Upper lobe of left lung (tissue), 6 donors: ENCODE results near the gene DDRGK1. TPM values are rescaled to one million over a fixed set of nuclear protein-coding genes. Genes with fewer than 3 reads are reported as not detected.

Experiments used
- ATAC-seq, 2 donors: fragments of 200-7000 bp; cut with Tn5 transposase; one replicate each; pipeline ENCODE4 v1.9.1; 2022; ENCODE audit warnings: mild to moderate bottlenecking in 2 of 2, moderate library complexity in 2 of 2; ENCODE audit not compliant: low FRiP score in 2 of 2
- DNase-seq, 2 donors: peaks; one replicate each; pipeline ENCODE4 v3.0.0-alpha.2; 2019 to 2020
- H3K27ac ChIP-seq, 4 donors: fragments of 200-600 bp; sonication (generic); one replicate each; pipeline ENCODE4 v1.5.1; 2016 to 2019
- H3K27me3 ChIP-seq, 4 donors: fragments of 200-600 bp; sonication (generic); one replicate each; pipeline ENCODE4 v1.5.1; 2017 to 2019
- H3K36me3 ChIP-seq, 4 donors: fragments of 200-600 bp; sonication (generic); one replicate each; pipeline ENCODE4 v1.5.1; 2016 to 2019
- H3K4me1 ChIP-seq, 4 donors: fragments of 200-600 bp; sonication (generic); one replicate each; pipeline ENCODE4 v1.5.1; 2018 to 2019
- H3K4me3 ChIP-seq, 4 donors: fragments of 200-600 bp; sonication (generic); one replicate each; pipeline ENCODE4 v1.5.1; 2017 to 2019; ENCODE audit warnings: mild to moderate bottlenecking in 2 of 4, moderate library complexity in 1 of 4
- H3K9me3 ChIP-seq, 4 donors: fragments of 200-600 bp; sonication (generic); one replicate each; pipeline ENCODE4 v1.5.1; 2018 to 2019
- EP300 ChIP-seq, 4 donors: sonication (generic); formaldehyde crosslinking; IDR thresholded peaks; one replicate each; pipeline ENCODE4 v1.5.1; 2017; ENCODE audit warnings: antibody characterized with exemption in 4 of 4, control low read depth in 2 of 4
- POLR2A ChIP-seq, 4 donors: fragments of 450-650 bp; IDR thresholded peaks; one replicate each; pipeline ENCODE4 v1.5.1; 2016 to 2017; ENCODE audit warnings: antibody characterized with exemption in 4 of 4, mild to moderate bottlenecking in 2 of 4
- POLR2AphosphoS5 ChIP-seq, 2 donors: sonication (generic); formaldehyde crosslinking; IDR thresholded peaks; one replicate each; pipeline ENCODE4 v1.5.1; 2017; ENCODE audit warnings: antibody characterized with exemption in 2 of 2
- WGBS, 2 donors: methylation state at CpG; one replicate each; pipeline ENCODE4 v1.1.5; 2017 to 2018; 5-methylcytosine and 5-hydroxymethylcytosine counted together
- total RNA-seq, 6 donors: library from RNA; depleted of rRNA in 4 of 6; stranded (reverse); fragments of >200 nt in 4 of 6; gene quantifications; one replicate each; pipeline versions ENCODE4 v1.1.0 to v1.2.1, GENCODE V29; 2016 to 2021
- TF ChIP-seq, protein P1 (sequence below), 6 experiments: fragments of 450-650 bp in 4 of 6; fragments of 200-600 bp in 2 of 6; sonication (generic) in 2 of 6; IDR thresholded peaks; one replicate each; pipeline ENCODE4 v1.5.1; 2016 to 2019; ENCODE audit warnings: antibody characterized with exemption in 6 of 6
- donor health status: DM: no; HTN: no; CAD: no; lungs with moderate emphysema.
- donor health status: DM: no; HTN: yes; CAD: no; lungs with severe emphysema.

DDRGK1 gene
- total RNA-seq, result 100 to 1,000 TPM in 5 of 6 donors, 10 to 100 TPM in 1; 90.2 to 192 (median 110) TPM

DNA sequence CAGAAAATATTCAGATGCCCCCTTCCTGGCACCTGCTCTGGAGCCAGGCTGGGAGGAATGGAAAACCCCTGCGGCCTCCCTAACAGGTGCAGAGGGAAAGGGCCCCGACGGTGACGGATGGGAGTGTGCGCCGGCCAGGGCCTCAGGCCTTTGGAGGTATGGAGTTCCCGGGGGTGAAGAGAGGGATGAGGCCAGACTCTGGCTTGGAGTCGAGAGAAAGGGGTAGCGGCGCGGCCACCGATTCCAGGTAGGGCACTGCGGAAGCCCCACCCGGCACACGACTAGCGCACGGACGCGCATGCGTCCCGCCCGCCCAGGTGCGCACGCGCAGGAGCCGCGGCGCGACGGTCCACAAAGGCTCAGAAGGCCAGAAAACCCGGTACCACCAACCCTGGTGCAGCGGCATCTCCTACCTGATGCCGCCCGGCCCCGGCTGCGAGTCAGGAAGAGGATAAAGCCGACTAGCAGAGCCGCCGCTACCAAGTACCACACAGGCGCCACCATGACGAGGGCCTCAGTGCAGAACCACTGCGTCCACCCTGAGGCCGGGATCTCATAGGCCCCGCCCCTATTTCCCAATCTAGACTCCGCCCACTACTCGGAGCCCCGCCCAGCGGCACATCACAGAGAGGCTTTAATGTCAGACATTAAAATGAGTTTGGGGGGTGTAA, at the start of gene DDRGK1:
Gene DDRGK1 (minus strand): TSS at position 559 of the 671 bp plus-strand sequence. CDS start 55 bp downstream, at position 504.
- Histone ChIP-seq H3K36me3 (peaks cover 8 to 28% (median 21%) of the 10 kb centered on the region in 4 donors), H3K27ac (peak within 1 kb of the TSS; percentile 85 to 93 (median 90)), H3K4me1 (peaks cover 15 to 28% (median 20%) of the 10 kb centered on the region in 4 donors), H3K4me3 (peak within 1 kb of the TSS; percentile 31 to 88 (median 70)), H3K27me3 (no peaks in the 10 kb centered on the region), H3K9me3 (no peaks in the 10 kb centered on the region)
- DNase-seq, result peak; percentile 92 to 96
- WGBS, 2 donors, result 0 to 1% methylated on average over 17 to 40 of the region's 48 CpGs
- ATAC-seq, result peak; percentile 93 to 97
- TF ChIP-seq POLR2AphosphoS5 (IDR thresholded peaks at IDR 0.05) (peak; percentile 76 to 77), POLR2A (IDR thresholded peaks at IDR 0.05) (peak; percentile 57 to 92 (median 78)), EP300 (IDR thresholded peaks at IDR 0.05) (no peak)
- TF ChIP-seq, protein P1, sequence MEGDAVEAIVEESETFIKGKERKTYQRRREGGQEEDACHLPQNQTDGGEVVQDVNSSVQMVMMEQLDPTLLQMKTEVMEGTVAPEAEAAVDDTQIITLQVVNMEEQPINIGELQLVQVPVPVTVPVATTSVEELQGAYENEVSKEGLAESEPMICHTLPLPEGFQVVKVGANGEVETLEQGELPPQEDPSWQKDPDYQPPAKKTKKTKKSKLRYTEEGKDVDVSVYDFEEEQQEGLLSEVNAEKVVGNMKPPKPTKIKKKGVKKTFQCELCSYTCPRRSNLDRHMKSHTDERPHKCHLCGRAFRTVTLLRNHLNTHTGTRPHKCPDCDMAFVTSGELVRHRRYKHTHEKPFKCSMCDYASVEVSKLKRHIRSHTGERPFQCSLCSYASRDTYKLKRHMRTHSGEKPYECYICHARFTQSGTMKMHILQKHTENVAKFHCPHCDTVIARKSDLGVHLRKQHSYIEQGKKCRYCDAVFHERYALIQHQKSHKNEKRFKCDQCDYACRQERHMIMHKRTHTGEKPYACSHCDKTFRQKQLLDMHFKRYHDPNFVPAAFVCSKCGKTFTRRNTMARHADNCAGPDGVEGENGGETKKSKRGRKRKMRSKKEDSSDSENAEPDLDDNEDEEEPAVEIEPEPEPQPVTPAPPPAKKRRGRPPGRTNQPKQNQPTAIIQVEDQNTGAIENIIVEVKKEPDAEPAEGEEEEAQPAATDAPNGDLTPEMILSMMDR (IDR thresholded peaks at IDR 0.05), result peak in 1 of 6 experiments; percentile 15

DNA sequence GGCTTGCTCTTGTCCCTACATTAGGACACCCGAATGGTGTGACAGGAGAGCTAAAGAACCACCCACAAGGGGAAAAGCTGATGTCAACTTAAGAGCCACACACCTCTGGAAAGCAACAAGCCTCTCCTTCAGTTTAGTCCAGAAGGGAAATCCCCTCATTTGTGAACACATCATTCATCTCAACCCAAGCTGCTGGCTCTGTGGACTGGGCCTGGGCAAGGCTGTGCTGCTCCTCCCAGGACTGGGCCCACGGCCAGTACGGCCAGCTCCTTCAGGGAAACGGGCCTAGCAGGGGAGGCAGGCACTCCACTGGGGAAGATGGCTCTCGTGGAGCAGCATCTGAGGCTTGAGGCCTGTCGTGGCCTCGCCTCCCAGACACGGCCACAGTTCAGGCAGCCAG, 47.3 kb upstream of the DDRGK1 start:
- 61 to 76% methylated on average over 4 to 7 of the region's 8 CpGs for WGBS, 2 donors
- DNase-seq, result no peak

DNA sequence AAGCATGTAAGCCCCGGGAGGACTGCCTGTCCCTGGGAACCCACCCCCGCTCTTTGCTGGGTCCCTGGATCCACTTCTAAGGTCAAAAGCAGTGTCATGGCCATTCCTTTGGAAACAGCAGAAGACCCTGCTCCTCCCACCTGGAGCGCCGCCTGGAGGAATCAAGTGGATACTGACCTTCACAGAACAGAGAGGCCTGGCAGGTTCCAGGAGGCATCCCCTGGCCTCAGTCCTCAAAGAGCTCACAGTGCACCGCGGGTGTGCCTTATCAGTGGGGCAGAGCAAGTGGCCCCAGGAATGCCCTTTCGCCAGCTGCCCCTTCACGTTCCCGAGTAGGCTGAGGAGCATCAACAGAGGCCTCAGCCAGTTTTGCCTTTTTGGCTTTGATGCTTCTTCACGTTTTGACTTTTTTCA, 45.6 kb upstream of the DDRGK1 start:
- H3K27ac ChIP-seq, result no peak overlapping the region
- H3K27me3 ChIP-seq, result peaks cover 0 to 8% (median 0%) of the 10 kb centered on the region in 4 donors
- no peaks in the 10 kb centered on the region for H3K9me3 ChIP-seq
- ATAC-seq (no peak), DNase-seq (no peak)
- 74% methylated on average over 10 of the region's 10 CpGs for WGBS, 2 donors
- H3K4me3 ChIP-seq, result no peak overlapping the region
- TF ChIP-seq POLR2AphosphoS5 (IDR thresholded peaks at IDR 0.05) (no peak), EP300 (IDR thresholded peaks at IDR 0.05) (no peak), POLR2A (IDR thresholded peaks at IDR 0.05) (no peak)
- TF ChIP-seq, protein P1 (IDR thresholded peaks at IDR 0.05), result no peak
- peaks cover 0 to 38% (median 29%) of the 10 kb centered on the region in 4 donors for H3K36me3 ChIP-seq
- peaks cover 10 to 17% (median 12%) of the 10 kb centered on the region in 4 donors for H3K4me1 ChIP-seq

More for the DNA sequence above, 47.3 kb upstream of the DDRGK1 start:
- no peak overlapping the region for H3K27ac ChIP-seq
- H3K9me3 ChIP-seq, result no peaks in the 10 kb centered on the region
- TF ChIP-seq EP300 (IDR thresholded peaks at IDR 0.05) (no peak), POLR2AphosphoS5 (IDR thresholded peaks at IDR 0.05) (no peak), POLR2A (IDR thresholded peaks at IDR 0.05) (no peak)
- TF ChIP-seq, protein P1 (IDR thresholded peaks at IDR 0.05), result no peak
- H3K4me3 ChIP-seq, result no peak overlapping the region
- H3K27me3 ChIP-seq, result peaks cover 0 to 8% (median 0%) of the 10 kb centered on the region in 4 donors
- H3K4me1 ChIP-seq, result peaks cover 10 to 17% (median 12%) of the 10 kb centered on the region in 4 donors
- ATAC-seq, result peak in 1 of 2 donors; percentile 50
- H3K36me3 ChIP-seq, result peaks cover 6 to 55% (median 44%) of the 10 kb centered on the region in 4 donors

DNA sequence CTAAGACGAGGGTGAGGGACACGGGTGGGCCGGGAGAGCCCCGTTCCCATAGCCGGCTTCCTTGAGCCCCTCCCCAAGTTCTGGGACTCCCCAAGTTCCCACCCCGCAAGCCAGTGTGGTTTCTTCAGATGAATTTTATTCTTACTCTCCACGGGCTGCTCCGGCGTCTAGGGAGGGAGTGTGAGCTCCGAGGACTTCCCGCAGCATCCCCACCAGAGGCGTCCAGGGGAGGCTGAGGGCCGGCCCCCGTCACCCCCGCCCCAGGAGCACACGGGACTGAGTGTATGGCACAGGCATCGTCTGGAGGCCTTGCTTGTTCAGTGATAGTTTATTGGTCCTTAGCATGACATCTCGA, 44.5 kb upstream of the DDRGK1 start:
- Histone ChIP-seq H3K27ac (no peak overlapping the region), H3K4me1 (peaks cover 10 to 17% (median 12%) of the 10 kb centered on the region in 4 donors), H3K27me3 (peaks cover 0 to 8% (median 0%) of the 10 kb centered on the region in 4 donors), H3K36me3 (peaks cover 0 to 29% (median 19%) of the 10 kb centered on the region in 4 donors), H3K9me3 (no peaks in the 10 kb centered on the region), H3K4me3 (no peak overlapping the region)
- DNase-seq (no peak), ATAC-seq (peak; percentile 21 to 38)
- WGBS, 2 donors, result 19 to 20% methylated on average over 11 to 18 of the region's 18 CpGs
- TF ChIP-seq EP300 (IDR thresholded peaks at IDR 0.05) (no peak), POLR2A (IDR thresholded peaks at IDR 0.05) (no peak), POLR2AphosphoS5 (IDR thresholded peaks at IDR 0.05) (no peak)
- TF ChIP-seq, protein P1 (IDR thresholded peaks at IDR 0.05), result no peak
